Neuronal stem cell (in vitro differentiated cells): ENCODE measurements around the gene SERPINI1.

Source experiments
- DNase-seq: peaks from one replicate; pipeline ENCODE4 v3.0.0-alpha.2; 2013; ENCODE audit warnings: low spot score
- H2AFZ ChIP-seq: one replicate; pipeline ENCODE4 v1.6.1; 2013; ENCODE audit warnings: mild to moderate bottlenecking, low read length, inconsistent platforms
- H2AK5ac ChIP-seq: 2 replicates; pipeline ENCODE4 v1.6.1; 2013; ENCODE audit warnings: low read depth, mild to moderate bottlenecking, inconsistent platforms, low read length, moderate library complexity, mixed read lengths
- H2BK120ac ChIP-seq: 2 replicates; pipeline ENCODE4 v1.6.1; 2013; ENCODE audit warnings: low read depth, mild to moderate bottlenecking, inconsistent platforms, low read length, moderate library complexity, mixed read lengths
- H2BK12ac ChIP-seq: one replicate; pipeline ENCODE4 v1.6.1; 2013; ENCODE audit warnings: low read length, inconsistent platforms
- H2BK15ac ChIP-seq: 2 replicates; pipeline ENCODE4 v1.6.1; 2013; ENCODE audit warnings: mild to moderate bottlenecking, low read length, inconsistent platforms, mixed read lengths
- H2BK5ac ChIP-seq: one replicate; pipeline ENCODE4 v1.6.1; 2013; ENCODE audit warnings: inconsistent platforms, mild to moderate bottlenecking, low read length, moderate library complexity
- H3K14ac ChIP-seq: one replicate; pipeline ENCODE4 v1.6.1; 2013; ENCODE audit warnings: low read length, inconsistent platforms
- H3K18ac ChIP-seq: 2 replicates; pipeline ENCODE4 v1.6.1; 2013; ENCODE audit warnings: low read length, inconsistent platforms
- H3K23ac ChIP-seq: 2 replicates; pipeline ENCODE4 v1.6.1; 2013; ENCODE audit warnings: low read depth, mild to moderate bottlenecking, mixed read lengths, low read length, inconsistent platforms; ENCODE audit not compliant: poor library complexity
- H3K27ac ChIP-seq: replicated peaks from 3 replicates; pipeline ENCODE4 v1.5.1; 2013; ENCODE audit warnings: low read length, inconsistent platforms
- H3K27me3 ChIP-seq, 3 experiments: 2 replicates each; pipeline ENCODE4 v1.6.1; 2013; ENCODE audit warnings: low read length in 3 of 3, mild to moderate bottlenecking in 2 of 3, inconsistent platforms in 1 of 3, low read depth in 1 of 3, mixed read lengths in 1 of 3, moderate library complexity in 1 of 3; ENCODE audit not compliant: control insufficient read depth in 3 of 3, insufficient read depth in 3 of 3
- H3K36me3 ChIP-seq, 2 donors: replicated peaks in 1 of 2; 2 replicates each; pipeline ENCODE4 v1.6.1; 2013; ENCODE audit warnings: low read length in 2 of 2; ENCODE audit not compliant: control insufficient read depth in 2 of 2, insufficient read depth in 2 of 2
- H3K4ac ChIP-seq: 2 replicates; pipeline ENCODE4 v1.6.1; 2013; ENCODE audit warnings: inconsistent platforms, mild to moderate bottlenecking, low read length, moderate library complexity
- H3K4me1 ChIP-seq, 2 donors: 1 replicate in 1 of 2; 2 replicates in 1 of 2; pipeline ENCODE4 v1.6.1; 2013; ENCODE audit warnings: low read length in 2 of 2, low read depth in 1 of 2; ENCODE audit not compliant: control insufficient read depth in 2 of 2, insufficient read depth in 1 of 2
- H3K4me2 ChIP-seq: one replicate; pipeline ENCODE4 v1.6.1; 2013; ENCODE audit warnings: mild to moderate bottlenecking, low read length, inconsistent platforms; ENCODE audit not compliant: insufficient read depth, poor library complexity, severe bottlenecking
- H3K4me3 ChIP-seq, 2 donors: 2 replicates each; pipeline ENCODE4 v1.5.1; 2013; ENCODE audit warnings: low read length in 2 of 2, mild to moderate bottlenecking in 2 of 2, inconsistent platforms in 1 of 2, moderate library complexity in 1 of 2
- H3K79me1 ChIP-seq: one replicate; pipeline ENCODE4 v1.6.1; 2013; ENCODE audit warnings: low read depth, mild to moderate bottlenecking, inconsistent platforms, low read length, moderate library complexity
- H3K9ac ChIP-seq: one replicate; pipeline ENCODE4 v1.6.1; 2013; ENCODE audit warnings: mild to moderate bottlenecking, low read depth, low read length, inconsistent platforms; ENCODE audit not compliant: poor library complexity
- H3K9me3 ChIP-seq, 2 donors: replicated peaks in 1 of 2; 2 replicates each; pipeline versions ENCODE3 to v1.6.1; 2013; ENCODE audit warnings: low read length in 2 of 2, mild to moderate bottlenecking in 2 of 2, inconsistent platforms in 1 of 2, low read depth in 1 of 2, mixed read lengths in 1 of 2, moderate library complexity in 1 of 2; ENCODE audit not compliant: control insufficient read depth in 2 of 2, insufficient read depth in 1 of 2
- H4K8ac ChIP-seq: one replicate; pipeline ENCODE4 v1.6.1; 2013; ENCODE audit warnings: low read depth, mild to moderate bottlenecking, inconsistent platforms, low read length, moderate library complexity
- H4K91ac ChIP-seq: one replicate; pipeline ENCODE4 v1.6.1; 2013; ENCODE audit warnings: low read length, low read depth, mild to moderate bottlenecking, inconsistent platforms; ENCODE audit not compliant: poor library complexity
- WGBS, 2 donors: extraction: QIAGEN DNeasy Blood & Tissue Kit; methylation state at CpG; one replicate each; pipeline ENCODE4 v1.1.7; 2013; ENCODE audit warnings: missing lambda C conversion rate in 2 of 2, mixed read lengths in 1 of 2; ENCODE audit not compliant: insufficient read length in 2 of 2, insufficient replicate concordance in 1 of 2; ENCODE audit errors: extremely low coverage in 2 of 2; 5-methylcytosine and 5-hydroxymethylcytosine counted together

SERPINI1 gene

GRCh38 chr3:167783781-167784180 is 48.3 kb downstream of the SERPINI1 start:
- Histone ChIP-seq H2BK5ac (no peak overlapping the region), H3K23ac (no peak overlapping the region), H3K27ac (no peak overlapping the region), H3K9ac (no peak overlapping the region), H3K27me3 (no peaks in the 10 kb centered on the region), H2BK120ac (no peak overlapping the region), H3K36me3 (no peaks in the 10 kb centered on the region), H3K79me1 (no peaks in the 10 kb centered on the region), H2BK15ac (no peak overlapping the region), H3K18ac (no peak overlapping the region), H3K4ac (no peak overlapping the region), H2AFZ (no peak overlapping the region), H3K4me3 (no peak overlapping the region), H3K4me2 (no peak overlapping the region), H2BK12ac (no peak overlapping the region), H4K91ac (no peak overlapping the region), H3K9me3 (no peaks in the 10 kb centered on the region), H2AK5ac (no peak overlapping the region), H3K14ac (no peak overlapping the region), H3K4me1 (no peaks in the 10 kb centered on the region), H4K8ac (no peak overlapping the region)
- no CpG with 5 or more reads among the region's 1 CpG for WGBS, 2 donors
- no peak for DNase-seq

DNA sequence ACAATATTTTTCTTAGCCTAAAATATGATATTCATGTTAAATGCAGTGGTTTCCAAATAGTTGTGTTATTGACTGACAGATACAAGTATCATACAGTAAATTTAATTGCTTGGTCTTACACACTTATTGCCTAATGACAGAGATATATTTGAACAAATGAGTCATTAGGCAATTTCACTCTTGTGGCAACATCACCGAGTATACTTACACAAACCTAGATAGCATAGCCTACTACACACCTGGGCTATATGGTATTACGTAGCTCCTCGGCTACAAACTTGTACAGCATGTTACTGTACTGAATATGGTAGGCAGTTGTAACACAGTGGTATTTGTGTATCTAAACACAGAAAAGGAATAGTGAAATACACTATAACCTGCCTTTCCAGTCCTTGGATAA is 50.3 kb downstream of the SERPINI1 start:
- no peak overlapping the region for H2BK12ac ChIP-seq
- H2AK5ac ChIP-seq, result no peak overlapping the region
- H2BK120ac ChIP-seq, result no peak overlapping the region
- no peak overlapping the region for H4K8ac ChIP-seq
- no peak for DNase-seq
- no peaks in the 10 kb centered on the region for H3K79me1 ChIP-seq
- H3K14ac ChIP-seq, result no peak overlapping the region
- H4K91ac ChIP-seq, result no peak overlapping the region
- H3K18ac ChIP-seq, result no peak overlapping the region
- no peak overlapping the region for H3K4me3 ChIP-seq
- H2AFZ ChIP-seq, result no peak overlapping the region
- H2BK15ac ChIP-seq, result no peak overlapping the region
- no peak overlapping the region for H3K4me2 ChIP-seq
- no peaks in the 10 kb centered on the region for H3K4me1 ChIP-seq
- H3K23ac ChIP-seq, result no peak overlapping the region
- H3K4ac ChIP-seq, result no peak overlapping the region
- WGBS, 2 donors, result no CpG with 5 or more reads among the region's 3 CpGs
- no peak overlapping the region for H3K9ac ChIP-seq
- H2BK5ac ChIP-seq, result no peak overlapping the region
- no peak overlapping the region for H3K27ac ChIP-seq
- no peaks in the 10 kb centered on the region for H3K27me3 ChIP-seq
- H3K36me3 ChIP-seq, result no peaks in the 10 kb centered on the region
- no peaks in the 10 kb centered on the region for H3K9me3 ChIP-seq

- H3K4me3 ChIP-seq, result no peak overlapping the region
- H3K23ac ChIP-seq, result no peak overlapping the region
- H3K79me1 ChIP-seq, result no peaks in the 10 kb centered on the region
- H3K4ac ChIP-seq, result no peak overlapping the region
- peak overlapping the region; percentile 24 for H2AFZ ChIP-seq
- no peak overlapping the region for H4K8ac ChIP-seq
- no peak overlapping the region for H2BK15ac ChIP-seq
- H3K36me3 ChIP-seq, result no peaks in the 10 kb centered on the region
- H2AK5ac ChIP-seq, result no peak overlapping the region
- H2BK5ac ChIP-seq, result no peak overlapping the region
- no peak overlapping the region for H4K91ac ChIP-seq
- H3K9me3 ChIP-seq, result no peaks in the 10 kb centered on the region
- H3K4me2 ChIP-seq, result no peak overlapping the region
- H2BK120ac ChIP-seq, result no peak overlapping the region
- no peak overlapping the region for H3K14ac ChIP-seq
- no CpG with 5 or more reads among the region's 4 CpGs for WGBS, 2 donors
- no peak overlapping the region for H2BK12ac ChIP-seq
- no peak for DNase-seq
- no peak overlapping the region for H3K27ac ChIP-seq
- no peak overlapping the region for H3K9ac ChIP-seq
- H3K27me3 ChIP-seq, result no peaks in the 10 kb centered on the region
- no peaks in the 10 kb centered on the region for H3K4me1 ChIP-seq
- no peak overlapping the region for H3K18ac ChIP-seq
Observed at GRCh38 chr3:167787440-167787839, 51.9 kb downstream of the SERPINI1 start.

DNA sequence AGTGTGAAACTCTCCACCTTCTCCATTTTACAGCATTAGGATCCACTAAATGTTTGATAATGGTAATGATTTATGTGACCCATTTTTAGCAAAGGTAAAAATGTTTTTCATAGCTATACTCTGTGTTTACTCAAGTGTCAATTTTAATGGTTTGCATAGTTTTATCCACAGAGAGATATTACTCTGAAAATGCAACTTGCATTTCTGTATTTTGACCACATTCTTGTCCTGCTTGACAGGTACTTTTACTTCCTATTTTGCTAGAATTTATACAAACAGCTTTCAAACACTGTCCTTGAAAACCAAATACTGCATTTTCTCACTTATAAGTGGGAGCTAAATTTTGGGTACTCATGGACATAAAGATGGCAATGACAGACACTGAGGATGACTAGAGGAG is 62.9 kb downstream of the SERPINI1 start:
- H3K36me3 ChIP-seq, result no peaks in the 10 kb centered on the region
- no peaks in the 10 kb centered on the region for H3K9me3 ChIP-seq
- no peak overlapping the region for H2BK12ac ChIP-seq
- no peak overlapping the region for H3K4ac ChIP-seq
- H3K14ac ChIP-seq, result no peak overlapping the region
- no peak overlapping the region for H3K9ac ChIP-seq
- no peak overlapping the region for H4K91ac ChIP-seq
- no peak overlapping the region for H3K18ac ChIP-seq
- no peak for DNase-seq
- no peak overlapping the region for H2BK15ac ChIP-seq
- no peak overlapping the region for H2BK120ac ChIP-seq
- no peaks in the 10 kb centered on the region for H3K4me1 ChIP-seq
- no peak overlapping the region for H2BK5ac ChIP-seq
- H2AK5ac ChIP-seq, result no peak overlapping the region
- H3K23ac ChIP-seq, result no peak overlapping the region
- H2AFZ ChIP-seq, result no peak overlapping the region
- no peak overlapping the region for H3K4me3 ChIP-seq
- no peak overlapping the region for H4K8ac ChIP-seq
- no peak overlapping the region for H3K27ac ChIP-seq
- no peaks in the 10 kb centered on the region for H3K27me3 ChIP-seq
- H3K4me2 ChIP-seq, result no peak overlapping the region
- H3K79me1 ChIP-seq, result no peaks in the 10 kb centered on the region
